Neural progenitor cell (in vitro differentiated cells): ENCODE results near the gene KPNA1. TPM values are rescaled to one million over a fixed set of nuclear protein-coding genes. Genes with fewer than 3 reads are reported as not detected.

ENCODE experiments used
- DNase-seq: peaks from one replicate; pipeline ENCODE4 v3.0.0-alpha.2; 2016; ENCODE audit warnings: low spot score
- H2AFZ ChIP-seq: fragments of 200-600 bp; sonication (generic); replicated peaks from 2 replicates; pipeline ENCODE4 v1.6.1; 2016; ENCODE audit warnings: antibody characterized with exemption
- H3F3A ChIP-seq: fragments of 200-600 bp; sonication (generic); 2 replicates; pipeline ENCODE4 v1.6.1; 2016; ENCODE audit warnings: antibody characterized with exemption, low read depth
- H3K27ac ChIP-seq: fragments of 200-600 bp; sonication (generic); 2 replicates; pipeline ENCODE4 v1.5.1; 2016; ENCODE audit warnings: mild to moderate bottlenecking
- H3K27me3 ChIP-seq: fragments of 200-600 bp; sonication (generic); 2 replicates; pipeline ENCODE4 v1.6.1; 2016; ENCODE audit warnings: mild to moderate bottlenecking, moderate library complexity
- H3K36me3 ChIP-seq: fragments of 200-600 bp; sonication (generic); 2 replicates; pipeline ENCODE4 v1.5.1; 2016
- H3K4me1 ChIP-seq: fragments of 200-600 bp; sonication (generic); 2 replicates; pipeline ENCODE4 v1.6.1; 2016; ENCODE audit warnings: mixed run types
- H3K4me2 ChIP-seq: fragments of 200-600 bp; sonication (generic); 2 replicates; pipeline ENCODE4 v1.6.1; 2016
- H3K4me3 ChIP-seq: fragments of 200-600 bp; sonication (generic); 2 replicates; pipeline ENCODE4 v1.5.1; 2016
- H3K79me2 ChIP-seq: fragments of 200-600 bp; sonication (generic); 2 replicates; pipeline ENCODE4 v1.6.1; 2016; ENCODE audit warnings: low read depth
- H3K9ac ChIP-seq: fragments of 200-600 bp; sonication (generic); 2 replicates; pipeline ENCODE4 v1.6.1; 2016
- H3K9me3 ChIP-seq: fragments of 200-600 bp; sonication (generic); 2 replicates; pipeline ENCODE4 v1.5.1; 2016; ENCODE audit warnings: low read depth
- H4K20me1 ChIP-seq: fragments of 200-600 bp; sonication (generic); 2 replicates; pipeline ENCODE4 v1.6.1; 2016; ENCODE audit warnings: low read depth
- H3K27ac Mint-ChIP-seq: 3 replicates; pipeline ENCODE4 v1.8.0; 2021; ENCODE audit warnings: mixed read lengths
- H3K27me3 Mint-ChIP-seq: 2 replicates; pipeline ENCODE4 v1.8.0; 2022; ENCODE audit warnings: low read depth, mild to moderate bottlenecking, inconsistent platforms, moderate library complexity, mixed read lengths; ENCODE audit not compliant: insufficient read depth
- H3K36me3 Mint-ChIP-seq: 3 replicates; pipeline ENCODE4 v1.8.0; 2021; ENCODE audit warnings: mixed read lengths
- H3K4me1 Mint-ChIP-seq: 3 replicates; pipeline ENCODE4 v1.8.0; 2021; ENCODE audit warnings: mixed read lengths
- H3K4me3 Mint-ChIP-seq: 3 replicates; pipeline ENCODE4 v1.8.0; 2021; ENCODE audit warnings: mild to moderate bottlenecking, moderate library complexity, mixed read lengths
- H3K9me3 Mint-ChIP-seq: 3 replicates; pipeline ENCODE4 v1.8.0; 2020; ENCODE audit warnings: mixed read lengths
- EZH2 ChIP-seq: fragments of 200-600 bp; sonication (generic); IDR thresholded peaks from 2 replicates; pipeline ENCODE4 v1.6.1; 2017; ENCODE audit warnings: antibody characterized with exemption, mild to moderate bottlenecking, moderate library complexity
- EZH2phosphoT487 ChIP-seq: fragments of 200-600 bp; sonication (generic); IDR thresholded peaks from 2 replicates; pipeline ENCODE4 v1.6.1; 2017; ENCODE audit warnings: antibody characterized with exemption
- total RNA-seq: library from RNA; depleted of rRNA; stranded (reverse); fragments of >200 nt; gene quantifications from 2 replicates; pipeline ENCODE4 v1.2.3, GENCODE V29; 2015; ENCODE audit warnings: low replicate concordance
- TF ChIP-seq, protein P1 (sequence below): fragments of 200-600 bp; sonication (generic); IDR thresholded peaks from 2 replicates; pipeline ENCODE4 v1.5.1; 2017; ENCODE audit warnings: antibody characterized with exemption, mild to moderate bottlenecking

The KPNA1 gene
- total RNA-seq, 1 donor from 2014 or later = 37.1 TPM

DNA sequence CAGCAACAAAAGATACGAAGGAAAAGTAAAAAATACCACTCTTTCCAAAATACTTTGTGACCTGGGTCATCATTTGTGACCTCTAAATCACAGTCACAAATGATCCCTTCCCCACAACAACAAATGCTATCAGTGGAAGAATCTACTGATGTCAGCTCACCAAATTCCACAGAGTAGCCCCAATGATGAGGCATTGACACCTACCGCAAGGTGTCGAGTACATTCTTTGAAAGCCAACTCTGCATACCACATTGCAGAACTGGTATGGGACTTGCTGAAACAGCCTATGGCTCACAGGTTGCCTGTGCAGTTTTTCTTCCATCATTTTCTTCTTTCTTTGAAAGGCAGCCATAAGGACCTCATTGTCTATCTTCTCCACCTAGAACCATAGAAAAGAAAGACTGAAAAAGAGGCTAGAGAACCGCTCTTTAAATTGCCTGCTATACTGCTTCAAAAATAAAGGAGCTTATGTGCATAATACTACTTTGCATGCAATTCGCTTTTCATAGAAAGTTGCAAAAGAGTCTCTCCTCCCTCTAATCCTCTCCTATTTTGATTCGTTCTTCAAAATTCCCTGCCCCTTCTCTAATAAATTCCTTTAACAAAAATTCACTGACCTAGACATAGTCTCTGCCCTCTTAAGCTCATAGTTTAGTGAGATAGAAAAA lies 21.4 kb upstream of the KPNA1 start:
- H3K9me3 Mint-ChIP-seq = no peaks in the 10 kb centered on the region
- no peaks in the 10 kb centered on the region for H3K36me3 ChIP-seq
- H3K27me3 Mint-ChIP-seq = peaks cover 3% of the 10 kb centered on the region
- TF ChIP-seq EZH2phosphoT487 (no peak), EZH2 (no peak)
- TF ChIP-seq, protein P1, sequence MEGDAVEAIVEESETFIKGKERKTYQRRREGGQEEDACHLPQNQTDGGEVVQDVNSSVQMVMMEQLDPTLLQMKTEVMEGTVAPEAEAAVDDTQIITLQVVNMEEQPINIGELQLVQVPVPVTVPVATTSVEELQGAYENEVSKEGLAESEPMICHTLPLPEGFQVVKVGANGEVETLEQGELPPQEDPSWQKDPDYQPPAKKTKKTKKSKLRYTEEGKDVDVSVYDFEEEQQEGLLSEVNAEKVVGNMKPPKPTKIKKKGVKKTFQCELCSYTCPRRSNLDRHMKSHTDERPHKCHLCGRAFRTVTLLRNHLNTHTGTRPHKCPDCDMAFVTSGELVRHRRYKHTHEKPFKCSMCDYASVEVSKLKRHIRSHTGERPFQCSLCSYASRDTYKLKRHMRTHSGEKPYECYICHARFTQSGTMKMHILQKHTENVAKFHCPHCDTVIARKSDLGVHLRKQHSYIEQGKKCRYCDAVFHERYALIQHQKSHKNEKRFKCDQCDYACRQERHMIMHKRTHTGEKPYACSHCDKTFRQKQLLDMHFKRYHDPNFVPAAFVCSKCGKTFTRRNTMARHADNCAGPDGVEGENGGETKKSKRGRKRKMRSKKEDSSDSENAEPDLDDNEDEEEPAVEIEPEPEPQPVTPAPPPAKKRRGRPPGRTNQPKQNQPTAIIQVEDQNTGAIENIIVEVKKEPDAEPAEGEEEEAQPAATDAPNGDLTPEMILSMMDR = no peak
- H3K4me1 Mint-ChIP-seq = no peaks in the 10 kb centered on the region
- no peak overlapping the region for H3K27ac Mint-ChIP-seq
- no peaks in the 10 kb centered on the region for H4K20me1 ChIP-seq
- no peak for DNase-seq
- H3K9me3 ChIP-seq = no peaks in the 10 kb centered on the region
- no peak overlapping the region for H3K27ac ChIP-seq
- no peaks in the 10 kb centered on the region for H3K36me3 Mint-ChIP-seq
- H3F3A ChIP-seq = no peaks in the 10 kb centered on the region
- no peak overlapping the region for H3K4me3 Mint-ChIP-seq
- no peaks in the 10 kb centered on the region for H3K79me2 ChIP-seq
- no peak overlapping the region for H3K4me2 ChIP-seq
- no peaks in the 10 kb centered on the region for H3K27me3 ChIP-seq
- H2AFZ ChIP-seq = no peak overlapping the region
- no peak overlapping the region for H3K4me3 ChIP-seq
- H3K9ac ChIP-seq = no peak overlapping the region
- H3K4me1 ChIP-seq = peaks cover 3% of the 10 kb centered on the region

DNA sequence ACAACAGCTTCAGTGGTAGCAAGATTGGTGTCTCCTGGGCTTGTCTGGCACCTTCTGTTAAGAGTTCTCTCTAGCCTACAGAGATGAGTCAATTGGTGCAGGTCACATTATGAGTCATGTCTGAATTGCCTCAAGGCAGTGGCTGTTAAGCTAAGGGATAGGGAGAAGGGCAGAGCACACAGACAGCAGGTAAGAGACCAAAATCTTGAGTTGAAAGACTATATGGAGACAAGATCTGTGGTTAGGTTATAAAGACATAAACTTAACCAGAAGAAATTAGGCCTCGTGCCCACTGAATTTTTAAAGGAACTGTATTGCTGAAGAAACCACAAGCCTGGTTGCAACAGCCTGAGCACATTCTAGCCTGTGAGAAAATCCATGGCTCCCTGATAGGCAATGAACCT lies 19.2 kb upstream of the KPNA1 start:
- no peaks in the 10 kb centered on the region for H3K36me3 Mint-ChIP-seq
- peaks cover 3% of the 10 kb centered on the region for H3K4me1 ChIP-seq
- H3K27me3 ChIP-seq = no peaks in the 10 kb centered on the region
- H3K9me3 ChIP-seq = no peaks in the 10 kb centered on the region
- H3K27me3 Mint-ChIP-seq = peaks cover 5% of the 10 kb centered on the region
- no peak overlapping the region for H3K9ac ChIP-seq
- H3K4me3 ChIP-seq = no peak overlapping the region
- no peak for DNase-seq
- H3K4me2 ChIP-seq = no peak overlapping the region
- no peak overlapping the region for H3K27ac Mint-ChIP-seq
- H3K27ac ChIP-seq = no peak overlapping the region
- no peaks in the 10 kb centered on the region for H4K20me1 ChIP-seq
- TF ChIP-seq EZH2 = no peak
- TF ChIP-seq EZH2phosphoT487 = no peak
- TF ChIP-seq, protein P1 = no peak
- no peak overlapping the region for H2AFZ ChIP-seq
- no peaks in the 10 kb centered on the region for H3F3A ChIP-seq
- H3K4me1 Mint-ChIP-seq = no peaks in the 10 kb centered on the region
- H3K4me3 Mint-ChIP-seq = no peak overlapping the region
- H3K36me3 ChIP-seq = no peaks in the 10 kb centered on the region
- no peaks in the 10 kb centered on the region for H3K79me2 ChIP-seq
- H3K9me3 Mint-ChIP-seq = no peaks in the 10 kb centered on the region

DNA sequence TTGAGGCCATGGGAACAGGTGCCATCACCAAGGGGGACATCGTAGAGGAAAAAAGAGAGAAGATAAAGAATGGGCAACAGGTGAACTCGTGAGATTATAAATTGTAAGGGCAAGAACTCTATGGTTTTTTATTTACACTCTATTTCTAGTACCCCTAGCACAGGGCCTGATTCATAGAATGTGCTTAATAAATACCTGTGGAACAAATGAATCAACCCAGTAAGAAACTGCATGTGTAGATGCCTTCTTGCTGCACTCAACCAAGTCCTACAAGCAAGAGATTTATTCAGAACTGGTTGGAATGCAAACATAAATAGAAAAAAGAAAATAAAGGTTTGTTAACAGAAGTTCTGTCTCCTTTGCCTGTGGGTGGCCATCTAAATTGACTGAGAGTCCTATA lies 18.7 kb upstream of the KPNA1 start:
- no peak overlapping the region for H2AFZ ChIP-seq
- no peaks in the 10 kb centered on the region for H3K79me2 ChIP-seq
- H3K4me3 Mint-ChIP-seq = no peak overlapping the region
- no peak overlapping the region for H3K9ac ChIP-seq
- no peaks in the 10 kb centered on the region for H3K9me3 ChIP-seq
- no peaks in the 10 kb centered on the region for H3F3A ChIP-seq
- H4K20me1 ChIP-seq = no peaks in the 10 kb centered on the region
- peaks cover 3% of the 10 kb centered on the region for H3K4me1 ChIP-seq
- TF ChIP-seq EZH2 (no peak), EZH2phosphoT487 (no peak)
- TF ChIP-seq, protein P1 = no peak
- no peaks in the 10 kb centered on the region for H3K4me1 Mint-ChIP-seq
- no peaks in the 10 kb centered on the region for H3K36me3 ChIP-seq
- no peaks in the 10 kb centered on the region for H3K27me3 ChIP-seq
- H3K4me2 ChIP-seq = no peak overlapping the region
- H3K27ac ChIP-seq = no peak overlapping the region
- DNase-seq = no peak
- H3K9me3 Mint-ChIP-seq = no peaks in the 10 kb centered on the region
- no peak overlapping the region for H3K4me3 ChIP-seq
- H3K27ac Mint-ChIP-seq = no peak overlapping the region
- no peaks in the 10 kb centered on the region for H3K36me3 Mint-ChIP-seq
- peaks cover 5% of the 10 kb centered on the region for H3K27me3 Mint-ChIP-seq
